GM12892 (cell line): ENCODE data around the gene ERG.

Source experiments
- POLR2A ChIP-seq: IDR thresholded peaks from 2 replicates; pipeline ENCODE4 v1.6.1; 2011; ENCODE audit warnings: low read depth, low read length, control low read depth
- POLR2AphosphoS5 ChIP-seq: IDR thresholded peaks from 2 replicates; pipeline ENCODE4 v1.6.1; 2011; ENCODE audit warnings: low read depth, low read length, control low read depth

- TF ChIP-seq POLR2A, result no peak
- TF ChIP-seq POLR2AphosphoS5, result no peak
These were observed 78.1 kb downstream of the ERG start for GRCh38 chr21:38420140-38420539.
